NOMO-1 (cell line): Measurements from ENCODE around the gene KLF1.

ENCODE experiments used
- DNase-seq, 2 experiments: peaks; one replicate each; lab custom pipeline; 2025; ENCODE audit not compliant: unreplicated experiment in 2 of 2; lab: John Stamatoyannopoulos, UW

The KLF1 gene

DNA sequence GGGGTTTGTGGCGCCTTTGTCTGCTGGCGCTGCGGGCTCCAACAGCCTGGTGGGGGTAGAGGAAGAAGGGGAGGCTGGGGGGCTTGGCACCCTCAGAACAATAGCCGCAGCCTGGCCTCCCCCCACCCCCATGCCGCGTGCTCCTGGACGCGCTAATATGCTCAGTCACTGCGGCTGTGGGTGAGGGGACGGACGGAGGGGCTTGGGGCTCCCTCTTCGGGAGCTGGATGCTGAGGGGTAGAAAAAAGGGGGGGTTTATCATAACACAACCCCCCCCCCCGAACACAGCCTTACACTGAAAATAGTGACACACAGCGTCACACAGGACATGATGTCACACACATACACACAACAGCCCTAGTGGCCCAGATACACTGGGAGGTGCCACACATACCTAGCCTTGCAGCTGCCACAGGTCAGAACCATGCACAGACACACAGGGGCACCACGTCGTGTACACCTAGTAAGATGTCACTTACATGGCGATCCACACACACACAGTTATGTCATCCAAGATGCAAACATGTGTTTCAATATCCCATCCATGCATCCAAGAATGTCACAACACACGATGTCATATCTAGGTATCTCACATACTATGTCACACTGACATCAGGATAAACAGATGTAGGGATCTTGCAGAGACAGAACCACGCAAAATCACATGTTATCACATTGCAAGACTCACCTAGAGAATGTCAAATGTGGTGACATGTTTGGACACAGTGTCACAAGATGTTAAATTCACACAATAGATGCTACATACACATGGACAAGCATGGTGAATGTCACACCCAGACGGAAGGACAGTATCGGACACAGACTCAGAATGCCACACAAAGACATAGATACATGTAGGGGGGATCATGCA is 47.9 kb downstream of the KLF1 start:
- DNase-seq = no peak

DNA sequence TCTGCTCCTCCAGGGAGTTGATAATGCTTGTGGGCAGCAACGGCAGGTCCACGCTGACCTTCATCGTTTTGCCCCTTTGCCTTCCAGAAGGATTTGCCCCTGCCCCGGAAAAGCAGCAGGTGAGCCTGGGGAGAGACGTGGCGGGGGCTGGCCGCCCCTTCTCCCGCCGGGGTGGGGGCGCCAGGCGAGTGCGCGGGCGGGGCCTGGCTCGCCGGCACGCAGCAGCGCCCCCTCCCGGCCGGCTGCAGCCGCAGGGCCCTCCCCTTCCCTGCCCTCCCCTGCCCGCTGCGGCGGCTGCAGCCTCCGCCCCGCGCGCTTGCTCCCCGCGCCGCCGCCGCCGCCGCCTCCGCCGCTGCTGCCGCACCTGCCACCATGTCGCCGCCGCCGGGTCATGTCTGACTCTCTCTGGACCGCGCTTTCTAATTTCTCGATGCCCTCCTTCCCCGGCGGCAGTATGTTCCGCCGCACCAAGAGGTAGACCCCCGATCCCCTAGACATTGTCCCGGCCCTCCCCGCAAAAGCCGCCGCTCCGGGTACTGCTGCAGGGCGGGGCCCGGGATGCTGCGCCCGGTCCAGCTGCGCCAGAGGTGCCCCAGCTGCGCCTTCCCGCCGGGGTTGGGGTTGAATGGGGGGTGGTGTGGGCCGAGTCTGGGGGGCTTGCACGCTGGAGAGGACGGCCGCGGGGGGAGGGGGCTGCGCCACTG is 48.7 kb downstream of the KLF1 start, which contains the start of gene MAST1:
Gene MAST1, plus strand, starts transcription at position 334 of the 704 bp plus-strand sequence. Its CDS starts 58 bp downstream, at position 392.
- peak; percentile 52 to 73 for DNase-seq

DNA sequence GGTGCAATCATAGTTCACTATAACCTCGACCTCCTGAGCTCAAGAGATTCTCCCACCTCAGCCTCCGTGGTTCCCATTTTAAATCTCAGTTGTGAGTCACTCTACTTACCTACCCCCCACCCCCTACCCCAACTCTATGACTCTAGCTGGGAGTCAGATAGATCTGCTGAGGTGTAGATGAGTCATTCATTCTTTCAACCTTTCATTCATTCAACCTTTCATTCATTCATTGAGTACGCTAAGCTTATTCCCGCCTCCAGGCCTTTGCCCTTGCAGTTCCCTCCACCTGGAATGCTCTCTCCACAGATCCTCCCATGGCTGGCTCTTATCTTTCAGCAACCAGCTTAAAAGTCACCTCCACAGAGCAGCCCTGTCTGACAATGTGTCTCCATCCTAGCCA is 49.8 kb downstream of the KLF1 start:
- DNase-seq = no peak

DNA sequence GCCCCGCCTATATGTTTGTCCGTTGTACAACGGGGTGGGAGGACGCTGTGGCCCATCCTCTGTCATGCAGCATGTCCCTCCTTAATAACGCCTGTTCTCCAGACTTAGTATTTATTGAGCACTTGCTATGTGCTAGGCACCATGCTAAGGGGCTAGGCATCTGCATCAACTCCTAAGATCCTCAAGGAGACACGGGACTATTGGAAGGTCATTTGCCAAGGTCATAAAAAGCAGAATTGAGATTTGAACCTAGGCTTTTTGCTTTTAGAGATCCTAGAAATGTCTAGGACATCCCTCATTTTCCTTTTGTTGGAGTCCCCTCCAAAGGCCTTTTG is 50.5 kb downstream of the KLF1 start:
- no peak for DNase-seq

DNA sequence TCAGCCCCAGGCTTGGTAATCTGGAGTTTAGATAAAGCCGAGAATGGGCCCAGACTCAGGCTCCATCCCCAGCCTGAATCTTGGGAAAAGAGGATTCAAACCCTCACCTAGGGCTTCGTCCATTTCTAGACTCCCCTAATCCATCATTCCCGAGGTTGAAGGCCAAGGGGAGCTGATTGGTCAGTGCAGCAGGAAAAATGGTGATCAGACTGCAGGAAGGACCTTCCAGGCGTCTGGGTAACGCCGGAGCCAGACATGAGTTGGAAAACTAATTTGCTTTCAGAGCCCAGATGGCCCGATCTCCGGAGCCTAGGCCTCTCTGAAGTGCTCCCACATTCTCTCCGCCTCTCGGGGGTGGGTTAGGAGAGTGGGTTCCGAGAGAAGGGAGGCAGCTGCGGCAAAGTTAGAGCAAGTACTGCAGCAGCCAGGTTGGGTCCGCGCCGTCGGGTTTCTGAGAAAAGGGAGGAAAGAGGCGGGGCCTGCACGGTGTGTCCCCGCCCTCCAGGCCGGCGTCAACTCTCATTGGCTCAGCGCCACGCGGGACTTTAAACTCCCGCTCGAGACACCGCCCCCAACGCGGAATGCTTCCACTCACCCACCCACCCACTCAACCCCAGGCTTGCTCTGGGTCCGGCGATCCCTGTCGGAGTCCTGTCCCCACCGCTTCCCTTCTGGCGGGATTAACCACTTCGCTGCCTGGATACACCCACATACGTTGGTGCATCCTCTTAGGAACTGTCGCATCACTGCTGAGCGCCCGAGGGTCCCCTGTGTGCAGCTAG is 51.8 kb downstream of the KLF1 start:
- no peak for DNase-seq

DNA sequence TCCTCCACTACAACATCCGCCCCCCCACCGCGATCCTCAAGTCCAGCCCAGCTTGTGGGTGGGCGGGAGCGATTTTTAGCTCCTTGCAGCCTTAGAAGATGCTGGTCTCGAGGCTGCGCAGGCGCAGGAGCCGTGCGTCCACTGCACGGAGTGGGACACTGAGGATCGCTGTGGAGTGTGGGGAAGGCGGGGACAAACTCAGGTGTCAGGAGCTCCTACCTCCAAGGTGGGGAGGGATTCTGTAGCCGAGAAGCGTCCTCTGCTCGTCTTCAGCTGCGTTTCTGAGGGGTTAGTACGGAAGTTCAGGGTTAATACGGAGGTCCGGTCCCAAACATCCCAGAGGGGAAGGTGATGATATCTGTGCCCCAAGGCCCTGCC is 52.4 kb downstream of the KLF1 start, which contains the start of gene RTBDN:
Gene RTBDN, minus strand, starts transcription at position 14 of the 378 bp plus-strand sequence. CDS start 4,600 bp downstream, outside the sequence.
- DNase-seq = no peak
